ENCODE measurements around the gene TRPM3. TPM values are rescaled to one million over a fixed set of nuclear protein-coding genes. Genes with fewer than 3 reads are reported as not detected.

The TRPM3 gene
- total RNA-seq, 1 experiment from 2014 or later = not detected

DNA sequence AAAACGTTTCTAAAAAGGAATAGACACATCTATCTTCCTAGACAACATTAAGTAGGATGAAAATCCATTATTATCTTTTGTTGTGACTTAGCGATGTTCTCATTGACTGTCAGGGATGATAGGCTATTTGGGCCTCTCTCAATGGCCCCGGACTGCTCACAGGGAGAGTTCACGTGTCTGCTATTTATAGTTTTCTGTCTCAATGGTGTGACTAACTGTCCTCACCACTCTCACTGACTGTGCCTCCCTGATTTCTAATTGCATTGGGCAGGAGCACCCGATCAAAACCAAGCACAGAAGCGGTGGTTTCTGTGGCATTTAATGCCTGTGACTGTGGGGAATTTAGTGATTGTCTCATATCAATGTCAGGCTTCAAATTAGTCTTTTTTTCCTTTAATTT, 420.3 kb downstream of the TRPM3 start:
- Mint-ChIP-seq H3K4me3 (ENCODE audit: low read depth, unreplicated experiment) (no peak overlapping the region), H3K27ac (ENCODE audit: unreplicated experiment) (no peak overlapping the region), H3K36me3 (ENCODE audit: insufficient read depth, unreplicated experiment) (peaks cover 5% of the 10 kb centered on the region), H3K9me3 (ENCODE audit: low read depth, unreplicated experiment) (no peaks in the 10 kb centered on the region), H3K4me1 (ENCODE audit: low read depth, unreplicated experiment) (no peaks in the 10 kb centered on the region), H3K27me3 (ENCODE audit: unreplicated experiment) (no peaks in the 10 kb centered on the region)
- CTCF ChIA-PET = no interaction called here
- no peak for TF ChIP-seq CTCF (IDR thresholded peaks at IDR 0.05; ENCODE audit: unreplicated experiment)
- intact Hi-C loops (cut with micrococcal nuclease; ENCODE audit: unreplicated experiment) = no loop called here
- BruUV-seq (replicated peaks) = no TSS peak
- DNase-seq = no peak

DNA sequence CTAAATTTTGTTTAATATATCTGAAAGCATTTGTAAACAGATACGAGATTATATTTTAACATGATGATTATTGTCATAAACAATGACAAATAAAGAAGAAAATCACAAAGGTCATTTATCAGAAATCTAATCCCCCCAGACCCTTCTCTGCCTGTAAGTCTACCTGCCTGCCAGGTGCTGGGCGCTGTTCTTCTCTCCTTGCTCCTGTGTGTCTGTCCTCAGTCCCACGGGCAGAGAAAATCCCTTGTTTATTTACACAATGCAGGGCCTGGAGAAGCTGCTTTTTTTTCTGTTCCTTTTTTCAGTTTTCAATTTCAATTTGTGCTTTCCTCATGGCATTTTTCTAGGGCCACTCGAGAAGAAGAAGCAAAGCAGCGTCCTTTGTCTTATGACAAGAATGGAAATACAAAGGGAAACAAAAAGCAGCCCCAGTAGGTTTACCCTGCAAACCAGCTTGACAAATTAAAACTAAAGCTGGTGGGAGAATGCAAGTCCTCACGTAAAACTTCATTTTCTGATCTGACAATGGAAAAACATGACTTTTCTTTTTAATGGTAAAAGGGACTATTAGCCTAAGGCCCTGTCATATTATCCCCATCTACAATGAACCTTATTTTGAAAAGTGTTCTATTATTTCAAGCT, 424.6 kb downstream of the TRPM3 start:
- Mint-ChIP-seq H3K4me3 (ENCODE audit: low read depth, unreplicated experiment) (no peak overlapping the region), H3K9me3 (ENCODE audit: low read depth, unreplicated experiment) (no peaks in the 10 kb centered on the region), H3K4me1 (ENCODE audit: low read depth, unreplicated experiment) (no peaks in the 10 kb centered on the region), H3K27me3 (ENCODE audit: unreplicated experiment) (peaks cover 6% of the 10 kb centered on the region), H3K36me3 (ENCODE audit: insufficient read depth, unreplicated experiment) (peaks cover 5% of the 10 kb centered on the region), H3K27ac (ENCODE audit: unreplicated experiment) (no peak overlapping the region)
- no peak for DNase-seq
- CTCF ChIA-PET = no interaction called here
- TF ChIP-seq CTCF (IDR thresholded peaks at IDR 0.05; ENCODE audit: unreplicated experiment) = no peak
- intact Hi-C loops (cut with micrococcal nuclease; ENCODE audit: unreplicated experiment) = no loop called here
- no TSS peak for BruUV-seq (replicated peaks)

DNA sequence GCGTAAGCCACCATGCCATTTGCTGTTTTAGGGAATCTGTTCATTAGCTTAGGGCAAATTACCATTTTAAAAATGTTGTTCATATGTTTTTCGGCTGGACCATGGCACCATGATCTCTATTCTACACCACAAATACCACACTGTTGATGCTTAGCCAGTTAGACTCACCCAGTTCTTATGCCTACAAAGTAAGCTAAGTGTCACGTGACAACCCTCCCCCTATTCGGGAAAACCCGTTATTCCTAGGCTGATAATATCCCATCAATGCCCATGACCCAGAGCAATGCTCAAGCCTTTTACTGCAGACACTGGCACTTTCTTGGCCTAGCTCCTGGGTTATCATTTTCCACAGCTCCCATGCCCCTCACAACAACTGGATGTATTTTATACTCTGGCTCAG, 426.7 kb downstream of the TRPM3 start:
- H3K4me1 Mint-ChIP-seq (ENCODE audit: low read depth, unreplicated experiment) = no peaks in the 10 kb centered on the region

DNA sequence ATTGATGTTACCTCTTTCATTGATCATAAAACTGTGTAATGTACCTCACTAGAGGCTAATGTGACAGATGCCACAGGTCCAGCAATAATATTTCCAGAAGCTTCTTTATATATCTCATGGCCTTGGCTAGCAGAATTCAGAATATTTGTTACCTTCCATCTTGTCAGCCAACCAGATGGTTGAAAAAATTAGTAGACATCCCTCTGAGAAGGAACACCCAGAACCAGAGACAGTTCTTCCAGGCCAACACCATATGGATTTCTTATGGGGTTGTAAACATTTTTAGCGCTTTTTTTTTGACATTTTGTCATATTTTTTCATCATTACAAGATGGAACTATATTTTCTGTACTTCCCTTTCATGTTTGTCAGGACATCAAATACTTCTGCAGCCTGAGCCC, 428.2 kb downstream of the TRPM3 start:
- no peak overlapping the region for H3K4me3 Mint-ChIP-seq (ENCODE audit: low read depth, unreplicated experiment)

More for the DNA sequence above, 426.7 kb downstream of the TRPM3 start:
- no peak for DNase-seq
- no TSS peak for BruUV-seq (replicated peaks)
- Mint-ChIP-seq H3K4me3 (ENCODE audit: low read depth, unreplicated experiment) (no peak overlapping the region), H3K36me3 (ENCODE audit: insufficient read depth, unreplicated experiment) (peaks cover 4% of the 10 kb centered on the region), H3K9me3 (ENCODE audit: low read depth, unreplicated experiment) (no peaks in the 10 kb centered on the region), H3K27me3 (ENCODE audit: unreplicated experiment) (peaks cover 13% of the 10 kb centered on the region), H3K27ac (ENCODE audit: unreplicated experiment) (no peak overlapping the region)
- no peak for TF ChIP-seq CTCF (IDR thresholded peaks at IDR 0.05; ENCODE audit: unreplicated experiment)
- intact Hi-C loops (cut with micrococcal nuclease; ENCODE audit: unreplicated experiment) = no loop called here
- CTCF ChIA-PET = no interaction called here

More for the DNA sequence above, 428.2 kb downstream of the TRPM3 start:
- no peaks in the 10 kb centered on the region for H3K9me3 Mint-ChIP-seq (ENCODE audit: low read depth, unreplicated experiment)
- peaks cover 25% of the 10 kb centered on the region for H3K27me3 Mint-ChIP-seq (ENCODE audit: unreplicated experiment)
- BruUV-seq (replicated peaks) = no TSS peak
- no peak for DNase-seq
- no peak overlapping the region for H3K27ac Mint-ChIP-seq (ENCODE audit: unreplicated experiment)
- CTCF ChIA-PET = no interaction called here
- H3K4me1 Mint-ChIP-seq (ENCODE audit: low read depth, unreplicated experiment) = no peaks in the 10 kb centered on the region
- intact Hi-C loops (cut with micrococcal nuclease; ENCODE audit: unreplicated experiment) = no loop called here
- no peaks in the 10 kb centered on the region for H3K36me3 Mint-ChIP-seq (ENCODE audit: insufficient read depth, unreplicated experiment)
- no peak for TF ChIP-seq CTCF (IDR thresholded peaks at IDR 0.05; ENCODE audit: unreplicated experiment)
